NOMO-1 (cell line): Measurements from ENCODE around the gene XYLT1.
"Not testable (repeated sequence)": the region's sequence is repeated elsewhere in the genome, so short reads cannot be mapped to it uniquely, and the experiment has no call there.

Experiments used
- DNase-seq, 2 experiments: peaks; one replicate each; lab custom pipeline; 2025; ENCODE audit not compliant: unreplicated experiment in 2 of 2; lab: John Stamatoyannopoulos, UW

The XYLT1 gene

GRCh38 chr16:17433577-17434451 is 36.9 kb downstream of the XYLT1 start:
- DNase-seq, result no peak

- no peak for DNase-seq
These were observed 37.7 kb downstream of the XYLT1 start for GRCh38 chr16:17432901-17433576.

- DNase-seq, result no peak
These were observed 38.7 kb downstream of the XYLT1 start for GRCh38 chr16:17431968-17432625.

- DNase-seq, result no peak
These were observed 39.7 kb downstream of the XYLT1 start for GRCh38 chr16:17431012-17431411.

GRCh38 chr16:17426451-17426850 is 44.3 kb downstream of the XYLT1 start:
- no peak for DNase-seq

- DNase-seq, result no peak
These were observed 46.0 kb downstream of the XYLT1 start for GRCh38 chr16:17424771-17425170.

- DNase-seq, result no peak
These were observed 47.5 kb downstream of the XYLT1 start for GRCh38 chr16:17423221-17423620.

GRCh38 chr16:17420816-17421215 is 49.9 kb downstream of the XYLT1 start:
- no peak for DNase-seq

GRCh38 chr16:17419266-17419665 is 51.5 kb downstream of the XYLT1 start:
- DNase-seq, result no peak

GRCh38 chr16:17417740-17418139 is 53.0 kb downstream of the XYLT1 start:
- DNase-seq, result no peak

GRCh38 chr16:17416461-17417311 is 54.1 kb downstream of the XYLT1 start:
- peak; percentile 85 to 94 for DNase-seq

- DNase-seq, result no peak
These were observed 55.8 kb downstream of the XYLT1 start for GRCh38 chr16:17414916-17415315.

GRCh38 chr16:17414421-17414820 is 56.3 kb downstream of the XYLT1 start:
- DNase-seq, result no peak

- DNase-seq, result no peak
These were observed 57.3 kb downstream of the XYLT1 start for GRCh38 chr16:17413508-17413907.

- no peak for DNase-seq
These were observed 58.0 kb downstream of the XYLT1 start for GRCh38 chr16:17412791-17413190.

GRCh38 chr16:17412221-17412620 is 58.5 kb downstream of the XYLT1 start:
- no peak for DNase-seq

- no peak for DNase-seq
These were observed 59.5 kb downstream of the XYLT1 start for GRCh38 chr16:17411263-17411662.

- DNase-seq, result not testable (repeated sequence)
These were observed 60.4 kb downstream of the XYLT1 start for GRCh38 chr16:17410316-17410715.

- no peak for DNase-seq
These were observed 60.9 kb downstream of the XYLT1 start for GRCh38 chr16:17409894-17410293.

GRCh38 chr16:17408955-17409441 is 61.8 kb downstream of the XYLT1 start:
- peak; percentile 40 to 70 for DNase-seq
